K562 (cell line): Measurements from ENCODE around the gene MAD1L1. TPM values are rescaled to one million over a fixed set of nuclear protein-coding genes. Genes with fewer than 3 reads are reported as not detected.

Experiments
- ATAC-seq: fragments of 200-7000 bp; cut with Tn5 transposase; 3 replicates; pipeline ENCODE4 v1.9.1; 2020; ENCODE audit warnings: moderate library complexity
- BruUV-seq: library from RNA; stranded (reverse); fragments of 400-500 nt; replicated peaks from 2 replicates; lab custom pipeline; 2021; lab: Mats Ljungman, UMichigan
- CTCF ChIA-PET: fragments of 300-600 bp; formaldehyde crosslinking; extraction: SDS; loops from one replicate; lab custom pipeline; 2021; ENCODE audit warnings: low intra/inter-chr PET ratio; lab: Yijun Ruan, JAX
- POLR2A ChIA-PET: fragments of 300-600, 350-650 bp; sonication (Branson Sonifier 250); formaldehyde crosslinking; extraction: SDS; loops from one replicate; lab custom pipeline; 2021; ENCODE audit warnings: antibody characterized with exemption, inconsistent platforms; lab: Yijun Ruan, JAX
- DNase-seq, 4 experiments: peaks; one replicate each; pipeline versions ENCODE4 v3.0.0 to v3.0.0-alpha.2; 2011 to 2018; ENCODE audit warnings: low spot score in 3 of 4, mixed read lengths in 3 of 4; ENCODE audit errors: extremely low read depth in 1 of 4
- FAIRE-seq: peaks from 2 replicates; lab custom pipeline; 2011; peaks lifted over from hg19 to GRCh38; lab: Jason Lieb, UNC
- H2AFZ ChIP-seq: 2 replicates; pipeline ENCODE4 v1.6.0; 2011; ENCODE audit warnings: low read depth, low read length, control low read depth, inconsistent platforms
- H3K27ac ChIP-seq: fragments of 200-600 bp; 3 replicates; pipeline ENCODE4 v1.8.0; 2011; ENCODE audit warnings: low read depth, mild to moderate bottlenecking, control low read depth, inconsistent platforms, low read length, moderate library complexity, mixed read lengths; ENCODE audit errors: extremely low read depth
- H3K27me3 ChIP-seq, 2 experiments: fragments of 300-600 bp in 1 of 2; 2 replicates in 1 of 2; 3 replicates in 1 of 2; pipeline versions ENCODE4 v1.6.0 to v1.8.0; 2011; ENCODE audit warnings: inconsistent platforms in 2 of 2, low read length in 2 of 2, mild to moderate bottlenecking in 1 of 2, mixed read lengths in 1 of 2, moderate library complexity in 1 of 2; ENCODE audit not compliant: control insufficient read depth in 2 of 2, insufficient read depth in 2 of 2
- H3K36me3 ChIP-seq: fragments of 300-600 bp; 3 replicates; pipeline ENCODE4 v1.8.0; 2011; ENCODE audit warnings: mild to moderate bottlenecking, low read length, inconsistent platforms; ENCODE audit not compliant: control insufficient read depth, insufficient read depth
- H3K4me1 ChIP-seq, 2 experiments: fragments of 200-600 bp in 1 of 2; replicated peaks in 1 of 2; 2 replicates in 1 of 2; 3 replicates in 1 of 2; pipeline versions ENCODE4 v1.5.1 to v1.8.0; 2011; ENCODE audit warnings: inconsistent platforms in 2 of 2, low read length in 2 of 2, mild to moderate bottlenecking in 1 of 2, mixed read lengths in 1 of 2, moderate library complexity in 1 of 2; ENCODE audit not compliant: control insufficient read depth in 2 of 2, insufficient read depth in 2 of 2
- H3K4me2 ChIP-seq: 2 replicates; pipeline ENCODE4 v1.6.1; 2011; ENCODE audit warnings: low read length, control low read depth, inconsistent platforms, mixed read lengths; ENCODE audit not compliant: insufficient read depth
- H3K4me3 ChIP-seq: fragments of 200-600 bp; sonication (generic), shearing (Covaris generic); 2 replicates; pipeline ENCODE4 v1.5.1; 2016; ENCODE audit warnings: control low read depth, inconsistent platforms
- H3K79me2 ChIP-seq: fragments of 200-600 bp; 3 replicates; pipeline ENCODE4 v1.8.0; 2011; ENCODE audit warnings: low read length, inconsistent platforms; ENCODE audit not compliant: control insufficient read depth, insufficient read depth
- H3K9ac ChIP-seq, 2 experiments: 2 replicates each; pipeline versions ENCODE4 v1.6.0 to v1.6.1; 2011; ENCODE audit warnings: low read depth in 2 of 2, low read length in 2 of 2, control low read depth in 1 of 2, inconsistent platforms in 1 of 2, mild to moderate bottlenecking in 1 of 2, mixed read lengths in 1 of 2; ENCODE audit not compliant: insufficient read depth in 1 of 2
- H3K9me1 ChIP-seq: one replicate; pipeline ENCODE4 v1.6.0; 2011; ENCODE audit warnings: inconsistent platforms, mild to moderate bottlenecking, low read length, moderate library complexity; ENCODE audit not compliant: control insufficient read depth, insufficient read depth
- H3K9me3 ChIP-seq: replicated peaks from 2 replicates; pipeline ENCODE4 v1.5.1; 2011; ENCODE audit warnings: low read depth, low read length, inconsistent platforms; ENCODE audit not compliant: control insufficient read depth, insufficient read depth
- H4K20me1 ChIP-seq: replicated peaks from 2 replicates; pipeline ENCODE4 v1.6.1; 2011; ENCODE audit warnings: low read length, inconsistent platforms, mixed read lengths; ENCODE audit not compliant: control insufficient read depth, insufficient read depth
- ARID3A ChIP-seq: IDR thresholded peaks from 2 replicates; pipeline ENCODE4 v1.6.1; 2012; ENCODE audit warnings: low read depth, low read length, improper control_type of control experiment, borderline replicate concordance
- CXXC5 ChIP-seq: fragments of 250-450 bp; sonication (Bioruptor Pico); IDR thresholded peaks from 2 replicates; pipeline ENCODE4 v1.8.0; 2022; ENCODE audit warnings: inconsistent platforms, mild to moderate bottlenecking, moderate library complexity
- FOXO4 ChIP-seq: fragments of 450-650 bp; formaldehyde crosslinking; IDR thresholded peaks from 2 replicates; pipeline ENCODE4 v1.4.0; 2020; ENCODE audit warnings: mild to moderate bottlenecking, moderate library complexity
- MCM5 ChIP-seq: fragments of 450-650 bp; IDR thresholded peaks from 2 replicates; pipeline ENCODE4 v1.6.1; 2016; ENCODE audit warnings: low read depth
- MCM7 ChIP-seq, 2 experiments: fragments of 450-650 bp; IDR thresholded peaks; 2 replicates each; pipeline ENCODE4 v1.6.1; 2016 to 2018
- OTX1 ChIP-seq: fragments of 450-650 bp; formaldehyde crosslinking; IDR thresholded peaks from 2 replicates; pipeline ENCODE4 v1.4.0; 2022; ENCODE audit warnings: mild to moderate bottlenecking
- SAFB2 ChIP-seq: fragments of 200-400 bp; formaldehyde crosslinking; IDR thresholded peaks from 2 replicates; pipeline ENCODE4 v1.6.1; 2018; ENCODE audit warnings: borderline replicate concordance, low read length, low read depth, moderate library complexity; ENCODE audit not compliant: severe bottlenecking
- SIRT6 ChIP-seq: IDR thresholded peaks from one replicate; pipeline ENCODE4 v1.6.1; 2012; ENCODE audit warnings: low read depth, mild to moderate bottlenecking, control low read depth, inconsistent platforms, low read length, moderate library complexity
- THRAP3 ChIP-seq: fragments of 450-650 bp; IDR thresholded peaks from 2 replicates; pipeline ENCODE4 v1.6.1; 2016; ENCODE audit warnings: mild to moderate bottlenecking, inconsistent platforms, borderline replicate concordance
- ZFP1 ChIP-seq: fragments of 450-650 bp; formaldehyde crosslinking; IDR thresholded peaks from 2 replicates; pipeline ENCODE4 v1.4.0; 2020; ENCODE audit warnings: mild to moderate bottlenecking, mixed read lengths
- ZNF143 ChIP-seq: sonication (generic); formaldehyde crosslinking; IDR thresholded peaks from 2 replicates; pipeline ENCODE4 v1.9.0; 2022; ENCODE audit warnings: mild to moderate bottlenecking, missing genetic modification reagents
- ZNF695 ChIP-seq: fragments of 450-650 bp; formaldehyde crosslinking; IDR thresholded peaks from 2 replicates; pipeline ENCODE4 v1.4.0; 2020; ENCODE audit warnings: mild to moderate bottlenecking, moderate library complexity
- ZNF780A ChIP-seq: fragments of 250-450 bp; sonication (Bioruptor Pico); IDR thresholded peaks from 2 replicates; pipeline ENCODE4 v1.5.0; 2021; ENCODE audit warnings: mild to moderate bottlenecking
- WGBS: fragments of 100-300 bp; shearing (Covaris generic); methylation state at CpG from one replicate; pipeline ENCODE4 v1.1.6; 2016; ENCODE audit warnings: low coverage, mixed read lengths; ENCODE audit not compliant: insufficient coverage; ENCODE audit errors: missing lambda C conversion rate; 5-methylcytosine and 5-hydroxymethylcytosine counted together
- in situ Hi-C: fragments of 300-500 bp; cut with MboI; formaldehyde crosslinking; loops from 4 replicates; pipeline ENCODE4 v1.15.0; 2018; ENCODE audit warnings: inconsistent platforms, mixed read lengths
- intact Hi-C: fragments of 100-400 bp; cut with micrococcal nuclease; formaldehyde crosslinking; loops from 2 replicates; pipeline ENCODE4 v1.14.2; 2022
- polyA plus RNA-seq, 8 experiments: library from polyadenylated mRNA; depleted of rRNA in 4 of 8; stranded (reverse) in 5 of 8; unstranded in 3 of 8; fragments of >200 nt; fragmentation: Nextera tagmentation in 2 of 8; fragmentation: Illumina TruSeq in 1 of 8; extraction: Ambion mirVana in 2 of 8; extraction: Trizol in 1 of 8; gene quantifications; 2 replicates each; pipeline versions ENCODE4 v1.2.1 to v1.2.3, GENCODE V29; 2011 to 2014; ENCODE audit warnings: inconsistent platforms in 1 of 8, missing spikeins in 1 of 8
- total RNA-seq, 7 experiments: library from RNA; depleted of rRNA in 6 of 7; stranded (reverse); fragments of >200 nt in 6 of 7; fragmentation: Illumina TruSeq in 2 of 7; extraction: Trizol in 2 of 7; gene quantifications; 2 replicates each; pipeline versions ENCODE4 v1.2.1 to v1.2.3, GENCODE V29; 2011 to 2021; ENCODE audit warnings: low replicate concordance in 1 of 7
- TF ChIP-seq, protein P1 (sequence below): fragments of 250-450 bp; sonication (Bioruptor Pico); IDR thresholded peaks from 2 replicates; pipeline ENCODE4 v1.8.0; 2021; ENCODE audit warnings: borderline replicate concordance, mild to moderate bottlenecking, moderate library complexity; ENCODE audit not compliant: poor library complexity, severe bottlenecking

The MAD1L1 gene
- total and polyA plus RNA-seq, 9 of the 15 experiments (the other 6 are each of a cell fraction or from before 2014, with no cell fraction given): 1.7 to 89.7 (median 18.0) TPM

- TF ChIP-seq ZFP1 (CRISPR knock-in tag): no peak
- no peak for TF ChIP-seq MCM7 (IDR thresholded peaks at IDR 0.05)
- TF ChIP-seq OTX1 (CRISPR knock-in tag): no peak
Measured at GRCh38 chr7:1935176-1936005, 297.4 kb downstream of the MAD1L1 start (continued).

GRCh38 chr7:1934756-1935155, 298.0 kb downstream of the MAD1L1 start:
- no peak for FAIRE-seq
- H4K20me1 ChIP-seq: no peaks in the 10 kb centered on the region
- POLR2A ChIA-PET: no interaction called here
- H3K4me3 ChIP-seq: no peak overlapping the region
- no peaks in the 10 kb centered on the region for H3K27me3 ChIP-seq
- in situ Hi-C loops: no loop called here
- 92% methylated on average over 17 of the region's 22 CpGs for WGBS
- H3K9me1 ChIP-seq: no peaks in the 10 kb centered on the region
- intact Hi-C loops: no loop called here
- no peak overlapping the region for H3K27ac ChIP-seq
- no peaks in the 10 kb centered on the region for H3K36me3 ChIP-seq
- no peak for DNase-seq
- no TSS peak for BruUV-seq
- no peak for ATAC-seq
- CTCF ChIA-PET: no interaction called here
- no peak overlapping the region for H2AFZ ChIP-seq
- H3K4me2 ChIP-seq: no peak overlapping the region
- TF ChIP-seq, protein P1, sequence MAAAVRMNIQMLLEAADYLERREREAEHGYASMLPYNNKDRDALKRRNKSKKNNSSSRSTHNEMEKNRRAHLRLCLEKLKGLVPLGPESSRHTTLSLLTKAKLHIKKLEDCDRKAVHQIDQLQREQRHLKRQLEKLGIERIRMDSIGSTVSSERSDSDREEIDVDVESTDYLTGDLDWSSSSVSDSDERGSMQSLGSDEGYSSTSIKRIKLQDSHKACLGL: no peak
- TF ChIP-seq ZNF780A (CRISPR knock-in tag) (no peak), ARID3A (no peak), ZNF143 (CRISPR knock-in tag) (no peak), MCM5 (no peak), CXXC5 (no peak), SIRT6 (no peak), FOXO4 (CRISPR knock-in tag) (no peak), ZNF695 (CRISPR knock-in tag) (no peak), THRAP3 (no peak), SAFB2 (no peak)
- TF ChIP-seq, all 486 proteins: peak for 0
- H3K9ac ChIP-seq: no peak overlapping the region
- peaks cover 0 to 15% of the 10 kb centered on the region in 2 experiments; a peak in 2 of 5 replicates for H3K4me1 ChIP-seq
- no peaks in the 10 kb centered on the region for H3K79me2 ChIP-seq
- H3K9me3 ChIP-seq: peaks cover 2% of the 10 kb centered on the region; the same call in 1 of the 2 replicates
